ENCODE measurements around the gene ZNF670. TPM values are rescaled to one million over a fixed set of nuclear protein-coding genes. Genes with fewer than 3 reads are reported as not detected.

The ZNF670 gene
- total RNA-seq, 4 donors from 2014 or later: 3.5 to 7.4 (median 4.4) TPM

Other genes with a start within 250 kb of the ZNF670 start
- 10 to 100 TPM; 36.5 to 84.4 (median 45.3) TPM for gene AHCTF1, start 146.9 kb downstream of the ZNF670 start, total RNA-seq
- under 1 TPM in 2 of 4 donors, not detected in 2; 0.11 to 0.24 TPM for gene ZNF695, start 70.8 kb downstream of the ZNF670 start, total RNA-seq
- gene ZNF669, start 25.5 kb upstream of the ZNF670 start, total RNA-seq: 10 to 100 TPM in 3 of 4 donors, 1 to 10 TPM in 1; 9.8 to 13.0 (median 10.3) TPM
- 10 to 100 TPM; 47.6 to 75.0 (median 62.4) TPM for gene ZNF124, start 93.2 kb upstream of the ZNF670 start, total RNA-seq
- not detected for gene VN1R5, start 177.3 kb upstream of the ZNF670 start, total RNA-seq